SK-N-SH (cell line): Measurements from ENCODE around the gene SETD3. TPM values are rescaled to one million over a fixed set of nuclear protein-coding genes. Genes with fewer than 3 reads are reported as not detected.

Experiments
- CTCF ChIA-PET: fragments of 300-600, 350-600 bp; formaldehyde crosslinking; extraction: SDS; loops from one replicate; lab custom pipeline; 2021; lab: Yijun Ruan, JAX
- POLR2A ChIA-PET: fragments of 350-600 bp; sonication (Branson Sonifier 250); formaldehyde crosslinking; extraction: SDS; loops from one replicate; lab custom pipeline; 2020; ENCODE audit warnings: antibody characterized with exemption, inconsistent platforms; lab: Yijun Ruan, JAX
- DNase-seq: peaks from one replicate; pipeline ENCODE4 v3.0.0; 2012
- H2AFZ ChIP-seq: fragments of 200-600 bp; sonication (generic); 2 replicates; pipeline ENCODE4 v1.8.1; 2016; ENCODE audit warnings: antibody characterized with exemption, mild to moderate bottlenecking, low read depth
- H3F3A ChIP-seq: fragments of 200-600 bp; sonication (generic); replicated peaks from 2 replicates; pipeline ENCODE3; 2016; ENCODE audit warnings: antibody characterized with exemption, mild to moderate bottlenecking; ENCODE audit not compliant: insufficient read depth
- H3K27ac ChIP-seq, 2 experiments: fragments of 200-500 bp in 1 of 2; fragments of 200-600 bp in 1 of 2; sonication (Bioruptor generic) in 1 of 2; sonication (generic), shearing (Covaris generic) in 1 of 2; 2 replicates each; pipeline versions ENCODE4 v1.5.1 to v1.6.1; 2014 to 2016; ENCODE audit warnings: low read depth in 2 of 2, inconsistent platforms in 1 of 2, low read length in 1 of 2, mild to moderate bottlenecking in 1 of 2, mixed read lengths in 1 of 2
- H3K27me3 ChIP-seq: fragments of 200-600 bp; sonication (generic), shearing (Covaris generic); 2 replicates; pipeline ENCODE4 v1.6.1; 2016; ENCODE audit warnings: mixed run types; ENCODE audit not compliant: insufficient read depth
- H3K36me3 ChIP-seq, 2 experiments: fragments of 200-500 bp in 1 of 2; fragments of 200-600 bp in 1 of 2; sonication (Bioruptor generic) in 1 of 2; sonication (generic) in 1 of 2; replicated peaks in 1 of 2; 2 replicates each; pipeline versions ENCODE3 to v1.5.1; 2014 to 2016; ENCODE audit warnings: low read length in 1 of 2, mild to moderate bottlenecking in 1 of 2; ENCODE audit not compliant: insufficient read depth in 2 of 2, control insufficient read depth in 1 of 2
- H3K4me1 ChIP-seq, 2 experiments: fragments of 200-500 bp in 1 of 2; fragments of 200-600 bp in 1 of 2; sonication (Bioruptor generic) in 1 of 2; sonication (generic), shearing (Covaris generic) in 1 of 2; 2 replicates each; pipeline versions ENCODE4 v1.5.1 to v1.6.1; 2014 to 2016; ENCODE audit warnings: low read depth in 1 of 2, low read length in 1 of 2, mixed run types in 1 of 2; ENCODE audit not compliant: insufficient read depth in 2 of 2, control insufficient read depth in 1 of 2
- H3K4me2 ChIP-seq: fragments of 200-600 bp; sonication (generic), shearing (Covaris generic); 2 replicates; pipeline ENCODE4 v1.6.1; 2017; ENCODE audit warnings: mixed run types
- H3K4me3 ChIP-seq, 2 experiments: fragments of 200-500 bp in 1 of 2; fragments of 200-600 bp in 1 of 2; sonication (Bioruptor generic) in 1 of 2; sonication (generic), shearing (Covaris generic) in 1 of 2; 2 replicates each; pipeline versions ENCODE4 v1.5.1 to v1.8.1; 2014 to 2016; ENCODE audit warnings: low read depth in 2 of 2, inconsistent platforms in 1 of 2, low read length in 1 of 2, mild to moderate bottlenecking in 1 of 2, mixed read lengths in 1 of 2, moderate library complexity in 1 of 2
- H3K79me2 ChIP-seq: fragments of 200-600 bp; sonication (generic); 2 replicates; pipeline ENCODE4 v1.8.1; 2017; ENCODE audit warnings: mild to moderate bottlenecking; ENCODE audit not compliant: insufficient read depth
- H3K9ac ChIP-seq: fragments of 200-600 bp; sonication (generic); 2 replicates; pipeline ENCODE4 v1.6.1; 2017; ENCODE audit warnings: mixed run types
- H3K9me2 ChIP-seq: fragments of 200-600 bp; sonication (generic); 2 replicates; pipeline ENCODE4 v1.6.1; 2017; ENCODE audit warnings: mixed run types
- H3K9me3 ChIP-seq: fragments of 200-600 bp; sonication (generic); 2 replicates; pipeline ENCODE4 v1.6.1; 2017; ENCODE audit warnings: mixed run types, mild to moderate bottlenecking, moderate library complexity
- H4K20me1 ChIP-seq: fragments of 200-600 bp; sonication (generic); 2 replicates; pipeline ENCODE4 v1.6.1; 2017; ENCODE audit warnings: mild to moderate bottlenecking, mixed run types; ENCODE audit not compliant: insufficient read depth
- CHD2 ChIP-seq: fragments of 150-350 bp; IDR thresholded peaks from 2 replicates; pipeline ENCODE4 v1.6.1; 2018; ENCODE audit warnings: low read length; ENCODE audit not compliant: partially characterized antibody
- FOSL2 ChIP-seq: IDR thresholded peaks from 2 replicates; pipeline ENCODE4 v1.4.0; 2012; ENCODE audit warnings: low read depth, mild to moderate bottlenecking, moderate library complexity, borderline replicate concordance
- FOXJ3 ChIP-seq: sonication (generic); formaldehyde crosslinking; IDR thresholded peaks from 2 replicates; pipeline ENCODE4 v1.5.1; 2020; ENCODE audit warnings: mild to moderate bottlenecking, missing genetic modification reagents
- GATA2 ChIP-seq: sonication (generic); formaldehyde crosslinking; IDR thresholded peaks from 2 replicates; pipeline ENCODE4 v1.5.0; 2020; ENCODE audit warnings: mild to moderate bottlenecking, missing genetic modification reagents
- JUND ChIP-seq: IDR thresholded peaks from 2 replicates; pipeline ENCODE4 v1.4.0; 2012
- MXI1 ChIP-seq: IDR thresholded peaks from 2 replicates; pipeline ENCODE4 v1.6.1; 2012; ENCODE audit warnings: mild to moderate bottlenecking, low read depth, low read length, improper control_type of control experiment
- NFIC ChIP-seq: IDR thresholded peaks from 2 replicates; pipeline ENCODE4 v1.4.0; 2012; ENCODE audit warnings: borderline replicate concordance
- RAD21 ChIP-seq: IDR thresholded peaks from 2 replicates; pipeline ENCODE4 v1.6.1; 2012; ENCODE audit warnings: mild to moderate bottlenecking, low read length
- RFX5 ChIP-seq: IDR thresholded peaks from 2 replicates; pipeline ENCODE4 v1.6.1; 2012; ENCODE audit warnings: mild to moderate bottlenecking, improper control_type of control experiment, low read length
- TEAD4 ChIP-seq: IDR thresholded peaks from 2 replicates; pipeline ENCODE4 v1.4.0; 2012; ENCODE audit warnings: mild to moderate bottlenecking, borderline replicate concordance; ENCODE audit not compliant: insufficient read depth
- WGBS: methylation state at CpG from one replicate; pipeline ENCODE4 v1.1.6; 2017; ENCODE audit warnings: low lambda C conversion rate; 5-methylcytosine and 5-hydroxymethylcytosine counted together
- polyA plus RNA-seq, 3 experiments: library from polyadenylated mRNA; depleted of rRNA; stranded (reverse); fragments of >200 nt; gene quantifications; 2 replicates each; pipeline ENCODE4 v1.2.3, GENCODE V29; 2012
- TF ChIP-seq, protein P1 (sequence below): IDR thresholded peaks from 2 replicates; pipeline ENCODE4 v1.4.0; 2012; ENCODE audit warnings: low read depth, borderline replicate concordance
- TF ChIP-seq, protein P2 (sequence below): IDR thresholded peaks from 2 replicates; pipeline ENCODE4 v1.6.1; 2012; ENCODE audit warnings: mild to moderate bottlenecking, low read depth, low read length, moderate library complexity
- TF ChIP-seq, protein P3 (sequence below): IDR thresholded peaks from 2 replicates; pipeline ENCODE4; 2012
- TF ChIP-seq, protein P4 (sequence below): fragments of 150-350 bp; IDR thresholded peaks from 2 replicates; pipeline ENCODE4 v1.6.1; 2016; ENCODE audit warnings: mild to moderate bottlenecking, low read depth, low read length
- TF ChIP-seq, protein P5 (sequence below): fragments of 200-600 bp; sonication (generic); IDR thresholded peaks from 2 replicates; pipeline ENCODE4 v1.6.1; 2017; ENCODE audit warnings: antibody characterized with exemption, mild to moderate bottlenecking, moderate library complexity

Gene SETD3
- polyA plus RNA-seq, 1 of the 3 experiments (the other 2 are of a cell fraction), result 19.1 TPM

DNA sequence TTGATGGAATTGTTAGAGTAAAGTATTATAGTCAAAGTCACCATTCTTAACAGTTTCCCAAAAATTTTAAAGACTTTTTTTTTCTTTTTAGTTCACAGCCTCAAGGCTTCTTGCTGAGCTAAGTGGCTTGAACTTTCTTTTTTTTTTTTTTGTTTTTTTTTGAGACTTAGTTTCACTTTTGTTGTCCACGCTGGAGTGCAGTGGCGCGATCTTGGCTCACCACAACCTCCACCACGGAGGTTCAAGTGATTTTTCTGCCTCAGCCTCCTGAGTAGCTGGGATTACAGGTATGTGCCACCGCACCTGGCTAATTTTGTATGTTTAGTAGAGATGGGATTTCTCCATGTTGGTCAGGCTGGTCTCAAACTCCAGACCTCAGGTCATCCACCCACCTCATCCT, 92.8 kb downstream of the SETD3 start:
- Histone ChIP-seq H3K9me2 (no peaks in the 10 kb centered on the region), H3K4me3 (no peak overlapping the region), H4K20me1 (no peaks in the 10 kb centered on the region), H3K4me2 (no peak overlapping the region), H3K9me3 (no peaks in the 10 kb centered on the region), H3K9ac (no peak overlapping the region), H3K4me1 (no peaks in the 10 kb centered on the region), H3K27me3 (peaks cover 6% of the 10 kb centered on the region), H3K79me2 (no peaks in the 10 kb centered on the region), H3K27ac (no peak overlapping the region), H3K36me3 (no peaks in the 10 kb centered on the region), H3F3A (no peaks in the 10 kb centered on the region), H2AFZ (no peak overlapping the region)
- WGBS, result 81% methylated on average over 5 of the region's 5 CpGs
- CTCF ChIA-PET, result interaction anchor here (5.2 kb wide), 1 partner anchor 28 kb away, joined by 41 read pairs; no protein-coding TSS in a partner anchor
- DNase-seq, result no peak
- POLR2A ChIA-PET, result no interaction called here
- TF ChIP-seq, protein P1, sequence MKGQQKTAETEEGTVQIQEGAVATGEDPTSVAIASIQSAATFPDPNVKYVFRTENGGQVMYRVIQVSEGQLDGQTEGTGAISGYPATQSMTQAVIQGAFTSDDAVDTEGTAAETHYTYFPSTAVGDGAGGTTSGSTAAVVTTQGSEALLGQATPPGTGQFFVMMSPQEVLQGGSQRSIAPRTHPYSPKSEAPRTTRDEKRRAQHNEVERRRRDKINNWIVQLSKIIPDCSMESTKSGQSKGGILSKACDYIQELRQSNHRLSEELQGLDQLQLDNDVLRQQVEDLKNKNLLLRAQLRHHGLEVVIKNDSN, result no peak
- TF ChIP-seq, protein P2, sequence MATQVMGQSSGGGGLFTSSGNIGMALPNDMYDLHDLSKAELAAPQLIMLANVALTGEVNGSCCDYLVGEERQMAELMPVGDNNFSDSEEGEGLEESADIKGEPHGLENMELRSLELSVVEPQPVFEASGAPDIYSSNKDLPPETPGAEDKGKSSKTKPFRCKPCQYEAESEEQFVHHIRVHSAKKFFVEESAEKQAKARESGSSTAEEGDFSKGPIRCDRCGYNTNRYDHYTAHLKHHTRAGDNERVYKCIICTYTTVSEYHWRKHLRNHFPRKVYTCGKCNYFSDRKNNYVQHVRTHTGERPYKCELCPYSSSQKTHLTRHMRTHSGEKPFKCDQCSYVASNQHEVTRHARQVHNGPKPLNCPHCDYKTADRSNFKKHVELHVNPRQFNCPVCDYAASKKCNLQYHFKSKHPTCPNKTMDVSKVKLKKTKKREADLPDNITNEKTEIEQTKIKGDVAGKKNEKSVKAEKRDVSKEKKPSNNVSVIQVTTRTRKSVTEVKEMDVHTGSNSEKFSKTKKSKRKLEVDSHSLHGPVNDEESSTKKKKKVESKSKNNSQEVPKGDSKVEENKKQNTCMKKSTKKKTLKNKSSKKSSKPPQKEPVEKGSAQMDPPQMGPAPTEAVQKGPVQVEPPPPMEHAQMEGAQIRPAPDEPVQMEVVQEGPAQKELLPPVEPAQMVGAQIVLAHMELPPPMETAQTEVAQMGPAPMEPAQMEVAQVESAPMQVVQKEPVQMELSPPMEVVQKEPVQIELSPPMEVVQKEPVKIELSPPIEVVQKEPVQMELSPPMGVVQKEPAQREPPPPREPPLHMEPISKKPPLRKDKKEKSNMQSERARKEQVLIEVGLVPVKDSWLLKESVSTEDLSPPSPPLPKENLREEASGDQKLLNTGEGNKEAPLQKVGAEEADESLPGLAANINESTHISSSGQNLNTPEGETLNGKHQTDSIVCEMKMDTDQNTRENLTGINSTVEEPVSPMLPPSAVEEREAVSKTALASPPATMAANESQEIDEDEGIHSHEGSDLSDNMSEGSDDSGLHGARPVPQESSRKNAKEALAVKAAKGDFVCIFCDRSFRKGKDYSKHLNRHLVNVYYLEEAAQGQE, result no peak
- TF ChIP-seq CHD2, result no peak
- no peak for TF ChIP-seq FOSL2
- no peak for TF ChIP-seq GATA2
- TF ChIP-seq TEAD4, result no peak
- TF ChIP-seq, protein P3, sequence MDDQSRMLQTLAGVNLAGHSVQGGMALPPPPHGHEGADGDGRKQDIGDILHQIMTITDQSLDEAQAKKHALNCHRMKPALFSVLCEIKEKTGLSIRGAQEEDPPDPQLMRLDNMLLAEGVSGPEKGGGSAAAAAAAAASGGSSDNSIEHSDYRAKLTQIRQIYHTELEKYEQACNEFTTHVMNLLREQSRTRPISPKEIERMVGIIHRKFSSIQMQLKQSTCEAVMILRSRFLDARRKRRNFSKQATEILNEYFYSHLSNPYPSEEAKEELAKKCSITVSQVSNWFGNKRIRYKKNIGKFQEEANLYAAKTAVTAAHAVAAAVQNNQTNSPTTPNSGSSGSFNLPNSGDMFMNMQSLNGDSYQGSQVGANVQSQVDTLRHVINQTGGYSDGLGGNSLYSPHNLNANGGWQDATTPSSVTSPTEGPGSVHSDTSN, result no peak
- TF ChIP-seq FOXJ3, result no peak
- no peak for TF ChIP-seq NFIC
- TF ChIP-seq RFX5, result no peak
- no peak for TF ChIP-seq MXI1
- TF ChIP-seq, protein P4, sequence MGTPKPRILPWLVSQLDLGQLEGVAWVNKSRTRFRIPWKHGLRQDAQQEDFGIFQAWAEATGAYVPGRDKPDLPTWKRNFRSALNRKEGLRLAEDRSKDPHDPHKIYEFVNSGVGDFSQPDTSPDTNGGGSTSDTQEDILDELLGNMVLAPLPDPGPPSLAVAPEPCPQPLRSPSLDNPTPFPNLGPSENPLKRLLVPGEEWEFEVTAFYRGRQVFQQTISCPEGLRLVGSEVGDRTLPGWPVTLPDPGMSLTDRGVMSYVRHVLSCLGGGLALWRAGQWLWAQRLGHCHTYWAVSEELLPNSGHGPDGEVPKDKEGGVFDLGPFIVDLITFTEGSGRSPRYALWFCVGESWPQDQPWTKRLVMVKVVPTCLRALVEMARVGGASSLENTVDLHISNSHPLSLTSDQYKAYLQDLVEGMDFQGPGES, result no peak
- no peak for TF ChIP-seq RAD21
- TF ChIP-seq JUND, result no peak
- TF ChIP-seq, protein P5, sequence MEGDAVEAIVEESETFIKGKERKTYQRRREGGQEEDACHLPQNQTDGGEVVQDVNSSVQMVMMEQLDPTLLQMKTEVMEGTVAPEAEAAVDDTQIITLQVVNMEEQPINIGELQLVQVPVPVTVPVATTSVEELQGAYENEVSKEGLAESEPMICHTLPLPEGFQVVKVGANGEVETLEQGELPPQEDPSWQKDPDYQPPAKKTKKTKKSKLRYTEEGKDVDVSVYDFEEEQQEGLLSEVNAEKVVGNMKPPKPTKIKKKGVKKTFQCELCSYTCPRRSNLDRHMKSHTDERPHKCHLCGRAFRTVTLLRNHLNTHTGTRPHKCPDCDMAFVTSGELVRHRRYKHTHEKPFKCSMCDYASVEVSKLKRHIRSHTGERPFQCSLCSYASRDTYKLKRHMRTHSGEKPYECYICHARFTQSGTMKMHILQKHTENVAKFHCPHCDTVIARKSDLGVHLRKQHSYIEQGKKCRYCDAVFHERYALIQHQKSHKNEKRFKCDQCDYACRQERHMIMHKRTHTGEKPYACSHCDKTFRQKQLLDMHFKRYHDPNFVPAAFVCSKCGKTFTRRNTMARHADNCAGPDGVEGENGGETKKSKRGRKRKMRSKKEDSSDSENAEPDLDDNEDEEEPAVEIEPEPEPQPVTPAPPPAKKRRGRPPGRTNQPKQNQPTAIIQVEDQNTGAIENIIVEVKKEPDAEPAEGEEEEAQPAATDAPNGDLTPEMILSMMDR, result no peak
